ENCODE results near the gene OR5B2. TPM values are rescaled to one million over a fixed set of nuclear protein-coding genes. Genes with fewer than 3 reads are reported as not detected.
"Not testable (repeated sequence)": the region's sequence is repeated elsewhere in the genome, so short reads cannot be mapped to it uniquely, and the experiment has no call there.

The OR5B2 gene
- total RNA-seq, 1 donor from 2014 or later: not detected

DNA sequence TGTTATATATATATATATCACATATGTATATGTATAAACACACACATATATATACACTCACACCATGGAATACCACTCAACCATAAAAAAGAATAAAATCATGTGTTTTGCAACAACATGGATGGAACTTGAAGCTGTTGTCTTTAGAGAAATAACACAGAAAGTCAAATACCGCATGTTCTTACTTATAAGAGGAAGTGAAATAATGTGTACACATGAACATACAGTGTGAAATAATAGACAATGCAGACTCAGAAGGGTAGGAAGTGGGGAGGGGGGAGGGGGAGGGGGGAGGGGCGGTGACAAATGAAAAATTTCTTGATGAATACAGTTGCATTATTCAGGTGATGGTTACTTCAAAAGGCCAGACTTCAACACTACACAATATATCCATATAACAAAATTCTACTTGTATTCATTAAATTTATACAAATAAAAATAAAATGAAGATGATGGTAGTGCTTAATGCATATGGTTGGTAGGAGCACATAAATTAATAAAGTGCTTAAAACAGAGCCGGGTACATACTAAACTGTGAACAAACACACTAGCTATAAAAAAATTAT, 5.8 kb upstream of the OR5B2 start:
- Histone ChIP-seq H3K27ac (ENCODE audit: low read depth, low read length) (no peak overlapping the region), H3K9me3 (ENCODE audit: control insufficient read depth in 3 of 3, low read length in 3 of 3) (peaks cover 0 to 3% (median 0%) of the 10 kb centered on the region in 3 donors), H3K27me3 (ENCODE audit: control insufficient read depth in 3 of 3, insufficient read depth in 3 of 3, low read length in 3 of 3) (no peaks in the 10 kb centered on the region), H3K9ac (ENCODE audit: low read depth in 1 of 3, low read length in 3 of 3) (no peak overlapping the region), H3K4me1 (ENCODE audit: control insufficient read depth in 3 of 3, insufficient read depth in 3 of 3, low read length in 3 of 3) (no peaks in the 10 kb centered on the region), H3K4me3 (ENCODE audit: low read length in 3 of 3) (no peak overlapping the region), H3K36me3 (ENCODE audit: control insufficient read depth in 3 of 3, insufficient read depth in 3 of 3, low read length in 3 of 3) (no peaks in the 10 kb centered on the region)

DNA sequence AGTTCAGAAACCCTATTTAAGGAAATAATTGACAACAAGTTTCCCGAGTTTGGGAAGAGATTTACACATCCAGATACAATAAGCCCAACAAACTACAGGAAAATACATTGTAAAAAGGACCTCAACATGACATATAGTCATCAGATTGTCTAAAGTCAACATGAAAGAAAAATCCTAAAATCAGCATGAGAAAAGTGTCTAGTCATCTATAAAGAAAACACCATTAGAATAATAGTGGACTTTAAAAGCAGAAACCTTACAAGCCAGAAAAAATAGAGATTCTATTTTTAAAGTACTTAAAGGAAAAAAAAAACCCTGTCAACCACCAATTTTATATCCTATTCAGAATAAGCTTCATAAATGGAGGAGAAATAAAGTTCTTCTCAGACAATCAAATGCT, 1.4 kb upstream of the OR5B2 start:
- Histone ChIP-seq H3K4me3 (ENCODE audit: low read length in 3 of 3) (no peak overlapping the region), H3K4me1 (ENCODE audit: control insufficient read depth in 3 of 3, insufficient read depth in 3 of 3, low read length in 3 of 3) (no peaks in the 10 kb centered on the region), H3K36me3 (ENCODE audit: control insufficient read depth in 3 of 3, insufficient read depth in 3 of 3, low read length in 3 of 3) (no peaks in the 10 kb centered on the region), H3K9ac (ENCODE audit: low read depth in 1 of 3, low read length in 3 of 3) (no peak overlapping the region), H3K27ac (ENCODE audit: low read depth, low read length) (no peak overlapping the region), H3K9me3 (ENCODE audit: control insufficient read depth in 3 of 3, low read length in 3 of 3) (no peaks in the 10 kb centered on the region), H3K27me3 (ENCODE audit: control insufficient read depth in 3 of 3, insufficient read depth in 3 of 3, low read length in 3 of 3) (no peaks in the 10 kb centered on the region)

DNA sequence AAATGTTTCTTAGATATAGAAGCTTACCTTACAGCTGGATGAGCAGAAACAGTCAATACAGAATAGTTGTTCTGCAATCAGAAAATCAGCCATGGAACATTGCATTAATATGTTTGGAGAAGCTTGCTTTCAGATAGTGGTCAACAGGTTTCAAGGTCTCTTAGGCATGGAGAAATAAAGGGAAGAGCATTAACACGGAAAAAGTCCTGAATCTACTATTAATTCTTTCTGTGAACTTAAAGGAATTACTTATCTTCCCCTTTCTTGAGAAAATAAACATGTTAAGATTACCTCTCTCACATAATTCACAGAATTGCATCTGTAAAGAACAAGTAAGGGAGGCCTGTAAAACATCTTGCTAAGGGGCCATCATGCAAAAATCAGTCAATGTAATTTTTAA, 21.1 kb downstream of the OR5B2 start, which contains the start of gene OR5B3:
OR5B3 (minus strand) TSS at position 101 of the 400 bp plus-strand sequence. CDS start 3,465 bp downstream, outside the sequence.
- no peaks in the 10 kb centered on the region for H3K36me3 ChIP-seq (ENCODE audit: control insufficient read depth in 3 of 3, insufficient read depth in 3 of 3, low read length in 3 of 3)
- no peak within 1 kb of the TSS for H3K4me3 ChIP-seq (ENCODE audit: low read length in 3 of 3)
- peaks cover 0 to 9% (median 2%) of the 10 kb centered on the region in 3 donors for H3K9me3 ChIP-seq (ENCODE audit: control insufficient read depth in 3 of 3, low read length in 3 of 3)
- H3K27me3 ChIP-seq (ENCODE audit: control insufficient read depth in 3 of 3, insufficient read depth in 3 of 3, low read length in 3 of 3): no peaks in the 10 kb centered on the region
- H3K27ac ChIP-seq (ENCODE audit: low read depth, low read length): no peak within 1 kb of the TSS
- no peak within 1 kb of the TSS for H3K9ac ChIP-seq (ENCODE audit: low read depth in 1 of 3, low read length in 3 of 3)
- H3K4me1 ChIP-seq (ENCODE audit: control insufficient read depth in 3 of 3, insufficient read depth in 3 of 3, low read length in 3 of 3): no peaks in the 10 kb centered on the region

DNA sequence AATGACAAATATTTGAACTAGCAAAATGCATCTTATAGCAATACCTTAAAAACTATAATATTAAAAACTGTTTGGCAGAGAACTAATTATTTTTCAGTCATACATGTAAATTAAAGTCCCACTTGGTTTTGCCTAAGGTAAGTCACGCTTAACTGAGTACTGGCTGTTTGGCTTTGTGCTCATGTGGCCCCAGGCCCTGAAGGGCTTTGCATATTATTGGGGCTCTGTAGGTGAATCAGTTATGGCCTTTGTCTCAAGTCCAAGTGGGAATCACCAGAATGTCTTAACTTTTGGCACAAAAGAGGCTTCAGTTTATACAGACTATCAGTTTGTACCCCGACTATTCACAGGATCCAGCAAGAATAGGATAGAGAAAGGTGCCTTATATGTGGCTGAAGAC, 28.3 kb downstream of the OR5B2 start:
- not testable (repeated sequence) for H3K27me3 ChIP-seq (ENCODE audit: control insufficient read depth in 3 of 3, insufficient read depth in 3 of 3, low read length in 3 of 3); H3K4me1 ChIP-seq (ENCODE audit: control insufficient read depth in 3 of 3, insufficient read depth in 3 of 3, low read length in 3 of 3); H3K27ac ChIP-seq (ENCODE audit: low read depth, low read length); H3K9me3 ChIP-seq (ENCODE audit: control insufficient read depth in 3 of 3, low read length in 3 of 3); H3K4me3 ChIP-seq (ENCODE audit: low read length in 3 of 3); H3K36me3 ChIP-seq (ENCODE audit: control insufficient read depth in 3 of 3, insufficient read depth in 3 of 3, low read length in 3 of 3); H3K9ac ChIP-seq (ENCODE audit: low read depth in 1 of 3, low read length in 3 of 3)

DNA sequence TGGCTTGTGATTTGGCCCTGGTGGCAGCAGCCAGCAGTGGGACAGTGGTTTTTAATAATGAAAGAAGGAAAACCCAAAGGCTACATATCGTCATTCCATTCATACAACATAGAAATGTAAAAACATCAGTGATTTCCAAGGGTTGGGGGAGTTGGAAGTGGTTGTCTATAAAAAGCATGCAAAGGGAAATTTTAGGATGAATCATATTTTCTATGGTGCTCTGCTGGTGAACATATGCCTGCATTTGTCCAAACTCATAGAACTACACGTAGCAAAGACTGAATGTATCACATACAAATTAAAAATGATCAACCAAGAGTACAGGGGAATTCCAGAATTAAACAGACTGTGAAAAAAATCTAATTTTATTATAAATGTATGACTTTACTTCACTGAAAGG, 32.3 kb downstream of the OR5B2 start:
- Histone ChIP-seq H3K27me3 (ENCODE audit: control insufficient read depth in 3 of 3, insufficient read depth in 3 of 3, low read length in 3 of 3) (no peaks in the 10 kb centered on the region), H3K36me3 (ENCODE audit: control insufficient read depth in 3 of 3, insufficient read depth in 3 of 3, low read length in 3 of 3) (no peaks in the 10 kb centered on the region), H3K9me3 (ENCODE audit: control insufficient read depth in 3 of 3, low read length in 3 of 3) (peaks cover 0 to 3% (median 3%) of the 10 kb centered on the region in 3 donors), H3K9ac (ENCODE audit: low read depth in 1 of 3, low read length in 3 of 3) (no peak overlapping the region), H3K27ac (ENCODE audit: low read depth, low read length) (no peak overlapping the region), H3K4me1 (ENCODE audit: control insufficient read depth in 3 of 3, insufficient read depth in 3 of 3, low read length in 3 of 3) (no peaks in the 10 kb centered on the region), H3K4me3 (ENCODE audit: low read length in 3 of 3) (no peak overlapping the region)

DNA sequence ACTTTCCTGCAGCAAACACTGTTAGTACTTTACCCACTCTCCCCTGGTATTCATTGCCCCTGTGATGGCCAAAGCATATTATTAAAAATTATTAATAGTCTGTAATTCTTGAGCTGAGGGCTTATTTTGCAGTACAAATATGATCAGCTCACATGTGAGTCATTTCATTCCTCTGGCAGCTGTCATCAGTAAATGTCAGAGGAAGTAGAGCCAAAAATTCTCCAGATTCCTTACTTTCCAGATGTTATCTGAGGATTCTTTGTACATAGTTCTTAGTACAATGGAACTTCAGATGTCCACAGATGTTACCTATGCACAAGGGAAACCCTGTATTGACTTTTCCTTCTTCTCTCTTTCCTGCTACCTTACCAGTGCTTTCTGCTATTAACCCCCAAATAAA, 33.7 kb downstream of the OR5B2 start:
- no peaks in the 10 kb centered on the region for H3K36me3 ChIP-seq (ENCODE audit: control insufficient read depth in 3 of 3, insufficient read depth in 3 of 3, low read length in 3 of 3)
- no peaks in the 10 kb centered on the region for H3K4me1 ChIP-seq (ENCODE audit: control insufficient read depth in 3 of 3, insufficient read depth in 3 of 3, low read length in 3 of 3)
- no peak overlapping the region for H3K27ac ChIP-seq (ENCODE audit: low read depth, low read length)
- peaks cover 0 to 3% (median 3%) of the 10 kb centered on the region in 3 donors for H3K9me3 ChIP-seq (ENCODE audit: control insufficient read depth in 3 of 3, low read length in 3 of 3)
- no peak overlapping the region for H3K4me3 ChIP-seq (ENCODE audit: low read length in 3 of 3)
- H3K9ac ChIP-seq (ENCODE audit: low read depth in 1 of 3, low read length in 3 of 3): no peak overlapping the region
- H3K27me3 ChIP-seq (ENCODE audit: control insufficient read depth in 3 of 3, insufficient read depth in 3 of 3, low read length in 3 of 3): no peaks in the 10 kb centered on the region

DNA sequence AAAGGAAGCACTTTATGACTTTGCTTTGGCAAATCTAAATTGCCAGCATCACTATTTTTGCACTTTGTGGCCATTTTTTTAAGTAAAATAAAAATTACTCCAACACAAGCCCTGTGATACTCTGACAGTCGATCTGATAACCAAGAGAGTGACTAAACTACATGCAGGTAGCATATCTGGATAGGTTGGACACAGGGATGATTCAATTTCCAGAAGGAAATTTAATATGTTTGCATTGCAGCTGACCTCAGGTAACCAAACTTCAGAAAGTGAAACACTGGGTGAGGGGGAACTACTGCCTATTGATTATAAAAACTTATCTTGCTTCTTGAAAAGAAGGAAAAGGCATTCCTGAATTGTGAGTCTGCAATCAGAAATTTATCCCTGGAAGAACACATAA, 35.2 kb downstream of the OR5B2 start:
- Histone ChIP-seq H3K27ac (ENCODE audit: low read depth, low read length) (no peak overlapping the region), H3K9ac (ENCODE audit: low read depth in 1 of 3, low read length in 3 of 3) (no peak overlapping the region), H3K4me3 (ENCODE audit: low read length in 3 of 3) (no peak overlapping the region)

DNA sequence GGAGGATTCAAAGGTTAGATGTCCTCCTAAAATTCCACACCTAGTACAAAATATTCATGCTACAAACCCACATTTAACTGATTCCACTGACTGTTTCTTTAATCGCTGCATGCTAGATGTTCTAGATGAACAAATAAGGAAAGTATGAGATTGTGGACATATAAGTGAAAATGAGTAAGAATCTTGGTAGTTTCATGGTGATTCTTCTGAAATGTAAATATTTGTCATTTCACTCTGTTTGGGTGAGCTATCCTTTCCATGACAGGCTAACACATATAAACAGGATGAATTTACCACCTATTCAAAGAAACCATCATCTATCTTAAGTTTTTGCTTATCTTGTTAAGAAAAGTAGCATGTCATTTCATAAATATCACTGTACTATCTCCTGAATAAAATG, 36.0 kb downstream of the OR5B2 start:
- peaks cover 0 to 3% (median 3%) of the 10 kb centered on the region in 3 donors for H3K9me3 ChIP-seq (ENCODE audit: control insufficient read depth in 3 of 3, low read length in 3 of 3)
- H3K4me3 ChIP-seq (ENCODE audit: low read length in 3 of 3): no peak overlapping the region
- no peaks in the 10 kb centered on the region for H3K36me3 ChIP-seq (ENCODE audit: control insufficient read depth in 3 of 3, insufficient read depth in 3 of 3, low read length in 3 of 3)
- no peak overlapping the region for H3K27ac ChIP-seq (ENCODE audit: low read depth, low read length)
- no peaks in the 10 kb centered on the region for H3K4me1 ChIP-seq (ENCODE audit: control insufficient read depth in 3 of 3, insufficient read depth in 3 of 3, low read length in 3 of 3)
- H3K27me3 ChIP-seq (ENCODE audit: control insufficient read depth in 3 of 3, insufficient read depth in 3 of 3, low read length in 3 of 3): no peaks in the 10 kb centered on the region
- no peak overlapping the region for H3K9ac ChIP-seq (ENCODE audit: low read depth in 1 of 3, low read length in 3 of 3)

More for the DNA sequence above, 35.2 kb downstream of the OR5B2 start:
- no peaks in the 10 kb centered on the region for H3K4me1 ChIP-seq (ENCODE audit: control insufficient read depth in 3 of 3, insufficient read depth in 3 of 3, low read length in 3 of 3)
- H3K36me3 ChIP-seq (ENCODE audit: control insufficient read depth in 3 of 3, insufficient read depth in 3 of 3, low read length in 3 of 3): no peaks in the 10 kb centered on the region
- H3K9me3 ChIP-seq (ENCODE audit: control insufficient read depth in 3 of 3, low read length in 3 of 3): peaks cover 0 to 3% (median 3%) of the 10 kb centered on the region in 3 donors
- H3K27me3 ChIP-seq (ENCODE audit: control insufficient read depth in 3 of 3, insufficient read depth in 3 of 3, low read length in 3 of 3): no peaks in the 10 kb centered on the region

DNA sequence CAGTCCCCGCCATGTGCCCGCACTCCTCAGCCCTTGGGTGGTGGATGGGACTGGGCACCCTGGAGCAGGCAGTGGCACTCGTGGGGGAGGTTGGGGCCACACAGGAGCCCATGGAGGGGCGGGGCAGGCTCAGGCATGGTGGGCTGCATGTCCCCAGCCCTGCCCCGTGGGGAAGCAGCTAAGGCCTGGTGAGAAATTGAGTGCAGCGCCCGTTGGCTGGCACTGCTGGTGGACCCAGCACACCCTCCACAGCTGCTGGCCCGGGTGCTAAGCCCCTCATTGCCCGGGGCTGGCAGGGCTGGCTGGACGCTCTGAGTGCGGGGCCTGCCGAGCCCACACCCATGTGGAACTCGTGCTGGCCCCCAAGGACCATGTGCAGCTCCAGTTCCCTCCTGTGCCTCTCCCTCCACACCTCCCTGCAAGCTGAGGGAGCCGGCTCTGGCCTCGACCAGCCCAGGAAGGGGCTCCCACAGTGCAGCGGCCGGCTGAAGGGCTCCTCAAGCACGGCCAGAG, 37.3 kb downstream of the OR5B2 start:
- no peaks in the 10 kb centered on the region for H3K27me3 ChIP-seq (ENCODE audit: control insufficient read depth in 3 of 3, insufficient read depth in 3 of 3, low read length in 3 of 3)
- no peaks in the 10 kb centered on the region for H3K4me1 ChIP-seq (ENCODE audit: control insufficient read depth in 3 of 3, insufficient read depth in 3 of 3, low read length in 3 of 3)
- H3K27ac ChIP-seq (ENCODE audit: low read depth, low read length): no peak overlapping the region

More for the DNA sequence above, 37.3 kb downstream of the OR5B2 start:
- H3K9ac ChIP-seq (ENCODE audit: low read depth in 1 of 3, low read length in 3 of 3): no peak overlapping the region
- no peaks in the 10 kb centered on the region for H3K36me3 ChIP-seq (ENCODE audit: control insufficient read depth in 3 of 3, insufficient read depth in 3 of 3, low read length in 3 of 3)
- H3K9me3 ChIP-seq (ENCODE audit: control insufficient read depth in 3 of 3, low read length in 3 of 3): peaks cover 0 to 3% (median 3%) of the 10 kb centered on the region in 3 donors
- no peak overlapping the region for H3K4me3 ChIP-seq (ENCODE audit: low read length in 3 of 3)

All from skeletal muscle tissue (tissue), 4 donors.